ENCODE measurements around the gene RIOK3. TPM values are rescaled to one million over a fixed set of nuclear protein-coding genes. Genes with fewer than 3 reads are reported as not detected.
A peak's percentile ranks its signal among the peaks of the same experiment; 100 is the strongest.

The RIOK3 gene
- total and polyA plus RNA-seq, 2 of the 4 experiments (the other 2 are of a cell fraction), result 21.5 to 38.9 TPM

DNA sequence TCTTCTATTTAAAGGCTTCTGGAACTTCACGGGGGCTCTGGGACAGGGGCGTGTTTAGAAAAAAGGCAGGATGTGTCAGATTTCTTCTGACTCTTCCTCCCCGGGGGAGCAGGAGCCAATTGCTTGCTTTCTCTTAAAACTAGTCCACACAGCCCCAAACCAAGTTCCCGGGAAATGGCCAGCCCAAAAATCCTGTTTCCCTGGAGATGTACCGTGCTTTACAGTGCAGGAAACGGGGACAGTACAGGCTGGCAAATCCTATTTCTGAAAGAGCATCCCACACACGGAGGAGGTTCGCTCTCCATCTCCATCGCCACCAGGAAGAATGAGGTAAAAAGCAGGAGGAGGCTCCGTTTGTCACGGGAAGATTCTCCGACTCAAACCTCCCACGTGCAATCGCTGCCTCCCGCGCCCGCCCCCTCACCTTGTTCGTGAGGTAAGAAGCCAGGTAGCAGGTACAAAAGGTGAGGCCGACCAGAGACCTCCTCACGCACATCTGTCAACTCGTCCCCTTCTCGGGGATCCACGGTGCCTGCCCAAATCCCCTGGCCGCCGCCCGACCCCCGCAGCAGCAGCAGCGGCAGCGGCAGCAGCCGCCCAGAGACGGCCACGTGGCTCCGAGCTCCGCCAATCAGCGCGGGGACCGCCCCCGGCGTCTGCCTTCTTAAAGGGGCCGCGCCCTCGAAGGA, 15.6 kb upstream of the RIOK3 start (continued):
- TF ChIP-seq, protein P1, sequence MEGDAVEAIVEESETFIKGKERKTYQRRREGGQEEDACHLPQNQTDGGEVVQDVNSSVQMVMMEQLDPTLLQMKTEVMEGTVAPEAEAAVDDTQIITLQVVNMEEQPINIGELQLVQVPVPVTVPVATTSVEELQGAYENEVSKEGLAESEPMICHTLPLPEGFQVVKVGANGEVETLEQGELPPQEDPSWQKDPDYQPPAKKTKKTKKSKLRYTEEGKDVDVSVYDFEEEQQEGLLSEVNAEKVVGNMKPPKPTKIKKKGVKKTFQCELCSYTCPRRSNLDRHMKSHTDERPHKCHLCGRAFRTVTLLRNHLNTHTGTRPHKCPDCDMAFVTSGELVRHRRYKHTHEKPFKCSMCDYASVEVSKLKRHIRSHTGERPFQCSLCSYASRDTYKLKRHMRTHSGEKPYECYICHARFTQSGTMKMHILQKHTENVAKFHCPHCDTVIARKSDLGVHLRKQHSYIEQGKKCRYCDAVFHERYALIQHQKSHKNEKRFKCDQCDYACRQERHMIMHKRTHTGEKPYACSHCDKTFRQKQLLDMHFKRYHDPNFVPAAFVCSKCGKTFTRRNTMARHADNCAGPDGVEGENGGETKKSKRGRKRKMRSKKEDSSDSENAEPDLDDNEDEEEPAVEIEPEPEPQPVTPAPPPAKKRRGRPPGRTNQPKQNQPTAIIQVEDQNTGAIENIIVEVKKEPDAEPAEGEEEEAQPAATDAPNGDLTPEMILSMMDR (conservative IDR thresholded peaks at IDR 0.05; ENCODE audit: low read depth, low read length), result no peak
- peak; percentile 44; the same call in 1 of the 2 replicates for TF ChIP-seq POLR2A (IDR thresholded peaks at IDR 0.05; ENCODE audit: low read depth, low read length)
- TF ChIP-seq RFX5 (IDR thresholded peaks at IDR 0.05; ENCODE audit: low read depth, low read length), result no peak

DNA sequence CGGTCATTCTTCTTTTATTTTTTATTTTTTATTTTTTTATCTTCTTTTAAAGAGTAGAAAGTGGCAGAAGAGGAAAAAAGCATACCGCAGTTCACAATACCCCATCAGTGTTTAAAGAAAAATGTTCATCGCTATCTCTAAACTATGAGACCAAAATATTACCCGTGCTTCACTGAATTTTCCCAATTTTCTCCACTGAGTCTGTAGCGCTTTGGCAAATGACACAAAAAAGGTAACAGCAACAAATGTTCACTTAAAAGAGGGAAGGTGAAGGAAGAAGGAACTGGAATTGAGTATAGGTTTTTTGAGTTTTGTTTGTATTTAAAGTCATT, 15.1 kb upstream of the RIOK3 start:
- no peak overlapping the region for H3K27ac ChIP-seq (ENCODE audit: insufficient read depth, low read length)
- H3K4me2 ChIP-seq (ENCODE audit: low read depth, low read length), result peak overlapping the region; percentile 84
- 0 out of 2 replicates have a peak overlapping the region, but pooled peaks have one; percentile 17 for H3K9ac ChIP-seq (ENCODE audit: low read depth, low read length)
- H4K20me1 ChIP-seq (ENCODE audit: insufficient read depth, low read length), result no peaks in the 10 kb centered on the region
- peak overlapping the region; percentile 26; the same call in 1 of the 3 replicates for H2BK15ac ChIP-seq (ENCODE audit: low read depth, low read length)
- no peak overlapping the region for H3K56ac ChIP-seq (ENCODE audit: extremely low read depth, insufficient read depth, low read length)
- peak overlapping the region; percentile 13; the same call in 1 of the 2 replicates for H3K23ac ChIP-seq (ENCODE audit: low read depth, low read length)
- no TSS peak for BruUV-seq (replicated peaks)
- no peak overlapping the region for H2AK9ac ChIP-seq (replicated peaks; ENCODE audit: low read depth, low read length, poor library complexity)
- H3K4ac ChIP-seq (ENCODE audit: low read depth, low read length), result 0 out of 2 replicates have a peak overlapping the region, but pooled peaks have one; percentile 4
- WGBS, 2 experiments (ENCODE audit: extremely low coverage in 2 of 2, insufficient read length in 1 of 2), result no CpG with 5 or more reads among the region's 5 CpGs
- peak overlapping the region; percentile 22 for H2BK5ac ChIP-seq (ENCODE audit: low read depth, low read length, poor library complexity, severe bottlenecking)
- H3K9me1 ChIP-seq (ENCODE audit: insufficient read depth, low read length), result 0 out of 2 replicates have a peak, but pooled peaks cover 8% of the 10 kb centered on the region
- H4K5ac ChIP-seq (ENCODE audit: low read depth, low read length), result peak overlapping the region; percentile 73
- H3K14ac ChIP-seq (replicated peaks; ENCODE audit: low read depth, low read length), result 0 out of 2 replicates have a peak overlapping the region, but pooled peaks have one; percentile 49
- H3K4me3 ChIP-seq (ENCODE audit: insufficient read depth, low read depth, low read length), result peak overlapping the region; percentile 99
- H4K91ac ChIP-seq (ENCODE audit: insufficient read depth, low read depth, low read length), result no peak overlapping the region
- no peaks in the 10 kb centered on the region for H3K9me3 ChIP-seq (ENCODE audit: control insufficient read depth, insufficient read depth, low read length)
- no peak for ATAC-seq (ENCODE audit: low read depth)
- H4K8ac ChIP-seq (ENCODE audit: low read depth in 2 of 2, low read length in 2 of 2), result peak overlapping the region; percentile 34 to 83
- POLR2A ChIA-PET (ENCODE audit: unreplicated experiment), result interaction anchor here (0.7 kb wide), 1 partner anchor 365 kb away, joined by 3 read pairs; no protein-coding TSS in a partner anchor
- H3K27me3 ChIP-seq (ENCODE audit: control insufficient read depth, insufficient read depth, low read length), result peaks cover 2% of the 10 kb centered on the region; the same call in 1 of the 2 replicates
- H2BK120ac ChIP-seq (ENCODE audit: low read depth, low read length), result no peak overlapping the region
- dilution Hi-C loops (cut with HindIII; ENCODE audit: low sequenced_read_pairs, unreplicated experiment) (no loop called here), in situ Hi-C loops (cut with MboI; ENCODE audit: low sequenced_read_pairs) (no loop called here), intact Hi-C loops (cut with micrococcal nuclease) (no loop called here)
- DNase-seq, result no peak
- no peaks in the 10 kb centered on the region; the same call in 1 of the 2 replicates for H3K36me3 ChIP-seq (ENCODE audit: control insufficient read depth, insufficient read depth, low read length)
- H3K18ac ChIP-seq (ENCODE audit: low read depth, low read length), result peak overlapping the region; percentile 34; the same call in 1 of the 2 replicates
- no peak overlapping the region for H2AK5ac ChIP-seq (ENCODE audit: low read depth, low read length)
- no peak overlapping the region for H2BK20ac ChIP-seq (ENCODE audit: low read depth, low read length)
- no peak overlapping the region for H2AFZ ChIP-seq (replicated peaks; ENCODE audit: low read length, poor library complexity)
- CTCF ChIA-PET, result no interaction called here
- H3K4me1 ChIP-seq (ENCODE audit: control insufficient read depth, insufficient read depth, low read length), result peaks cover 5% of the 10 kb centered on the region
- H3K79me1 ChIP-seq (ENCODE audit: low read depth in 1 of 2, low read length in 2 of 2), result peaks cover 3 to 22% of the 10 kb centered on the region in 2 experiments; a peak in 2 of 4 replicates
- TF ChIP-seq SMC3 (IDR thresholded peaks at IDR 0.05; ENCODE audit: low read depth, low read length) (no peak), RCOR1 (IDR thresholded peaks at IDR 0.05; ENCODE audit: insufficient replicate concordance, low read length) (no peak), CHD1 (IDR thresholded peaks at IDR 0.05; ENCODE audit: low read depth, low read length) (no peak), NFE2L2 (IDR thresholded peaks at IDR 0.05; ENCODE audit: low read depth, low read length) (no peak), BHLHE40 (IDR thresholded peaks at IDR 0.05; ENCODE audit: low read depth, low read length) (no peak), MXI1 (IDR thresholded peaks at IDR 0.05; ENCODE audit: borderline replicate concordance, low read depth, low read length) (no peak), RAD21 (IDR thresholded peaks at IDR 0.05; ENCODE audit: low read length) (no peak)
- TF ChIP-seq, protein P1 (conservative IDR thresholded peaks at IDR 0.05; ENCODE audit: low read depth, low read length), result no peak
- TF ChIP-seq, protein P2, sequence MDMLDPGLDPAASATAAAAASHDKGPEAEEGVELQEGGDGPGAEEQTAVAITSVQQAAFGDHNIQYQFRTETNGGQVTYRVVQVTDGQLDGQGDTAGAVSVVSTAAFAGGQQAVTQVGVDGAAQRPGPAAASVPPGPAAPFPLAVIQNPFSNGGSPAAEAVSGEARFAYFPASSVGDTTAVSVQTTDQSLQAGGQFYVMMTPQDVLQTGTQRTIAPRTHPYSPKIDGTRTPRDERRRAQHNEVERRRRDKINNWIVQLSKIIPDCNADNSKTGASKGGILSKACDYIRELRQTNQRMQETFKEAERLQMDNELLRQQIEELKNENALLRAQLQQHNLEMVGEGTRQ (IDR thresholded peaks at IDR 0.05; ENCODE audit: low read depth, low read length), result no peak
